Ramos (cell line): ENCODE data around the gene PDE1C.

ENCODE experiments used
- in situ Hi-C: fragments of 300-500 bp; cut with MboI; formaldehyde crosslinking; loops from one replicate; pipeline ENCODE4 v1.14.3; 2022; ENCODE audit warnings: low sequenced_read_pairs; ENCODE audit not compliant: unreplicated experiment

The PDE1C gene

DNA sequence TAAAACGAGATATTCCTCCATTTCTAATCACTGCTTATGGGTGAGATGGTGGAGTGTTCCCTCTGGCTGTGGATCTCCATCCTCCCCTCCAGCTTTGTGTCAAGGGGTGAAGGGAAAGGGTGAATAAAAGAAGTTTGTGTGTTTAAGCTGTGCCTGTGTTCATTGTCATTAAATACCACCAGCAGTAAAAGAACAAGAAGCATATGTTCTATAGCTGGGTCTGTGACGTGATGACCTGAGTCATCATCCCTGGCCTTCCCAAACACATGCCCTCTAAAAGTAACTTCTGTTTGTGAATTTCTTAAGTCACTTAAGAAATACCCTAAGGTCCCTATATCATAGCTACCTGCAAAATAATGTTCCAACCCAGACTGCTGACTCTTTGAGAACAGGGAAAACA, 278.3 kb downstream of the PDE1C start:
- in situ Hi-C loops = no loop called here

- in situ Hi-C loops = no loop called here
Observed at GRCh38 chr7:31788883-31789680, 281.1 kb downstream of the PDE1C start.

DNA sequence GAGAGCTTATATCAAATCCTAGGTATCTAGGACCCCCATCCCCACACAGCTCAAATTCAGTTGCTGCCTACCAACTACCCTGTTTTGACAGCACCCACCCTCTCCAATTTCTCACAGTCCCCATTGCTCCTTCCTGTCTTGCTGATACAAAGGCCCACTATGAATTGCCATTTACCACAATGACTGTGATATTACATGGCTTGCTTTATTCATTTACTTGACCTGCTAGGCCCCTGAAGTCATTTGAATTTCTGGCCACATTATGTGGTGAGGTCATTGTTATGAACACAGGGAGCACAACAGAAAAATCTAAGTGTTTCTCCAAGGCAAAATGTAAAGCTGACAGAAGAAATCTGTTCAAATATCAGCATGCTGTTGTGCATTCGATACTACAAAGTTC, 281.8 kb downstream of the PDE1C start:
- in situ Hi-C loops = no loop called here

- in situ Hi-C loops = no loop called here
Observed at GRCh38 chr7:31786326-31786725, 283.9 kb downstream of the PDE1C start.

DNA sequence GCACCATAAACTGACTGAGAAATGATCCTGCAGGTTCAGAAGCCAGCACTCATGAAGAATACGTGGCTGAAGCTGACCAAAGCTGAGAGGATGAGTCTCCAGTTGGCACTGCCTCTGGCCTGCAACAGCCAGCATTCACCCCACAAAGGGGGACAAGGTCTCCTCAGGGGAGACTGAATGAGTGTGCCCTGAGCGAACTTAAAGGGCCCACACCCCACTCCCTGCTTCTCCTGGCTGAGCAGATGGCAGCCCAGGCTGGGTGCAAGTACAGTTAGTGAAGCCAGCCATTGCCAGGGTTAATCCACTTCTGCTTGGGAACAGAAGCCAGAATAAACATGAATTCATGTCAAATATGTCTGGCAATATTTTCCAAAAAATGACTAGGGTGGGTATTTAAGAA, 285.1 kb downstream of the PDE1C start:
- in situ Hi-C loops = no loop called here

DNA sequence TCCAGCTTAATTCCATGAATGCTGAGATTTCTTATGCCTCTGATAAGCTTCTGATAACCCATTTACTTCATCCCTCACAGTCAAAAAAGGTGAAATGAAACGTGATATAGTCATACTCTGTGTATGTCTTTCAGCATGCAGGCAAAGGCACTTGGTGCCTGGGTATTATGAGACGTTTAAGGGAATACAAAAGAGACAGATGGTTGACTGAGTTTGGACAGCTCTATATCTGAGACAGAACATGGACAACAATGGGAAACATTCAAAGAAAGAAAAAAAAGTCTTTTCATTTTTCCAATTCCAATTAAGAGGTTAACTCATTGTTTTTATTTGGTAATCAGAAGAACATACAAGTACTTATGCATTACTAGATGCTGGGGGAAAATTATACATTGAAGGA, 287.0 kb downstream of the PDE1C start:
- in situ Hi-C loops = no loop called here

- in situ Hi-C loops = no loop called here
Observed at GRCh38 chr7:31782411-31782991, 287.7 kb downstream of the PDE1C start.

GRCh38 chr7:31778296-31778695, 291.9 kb downstream of the PDE1C start:
- in situ Hi-C loops = no loop called here

DNA sequence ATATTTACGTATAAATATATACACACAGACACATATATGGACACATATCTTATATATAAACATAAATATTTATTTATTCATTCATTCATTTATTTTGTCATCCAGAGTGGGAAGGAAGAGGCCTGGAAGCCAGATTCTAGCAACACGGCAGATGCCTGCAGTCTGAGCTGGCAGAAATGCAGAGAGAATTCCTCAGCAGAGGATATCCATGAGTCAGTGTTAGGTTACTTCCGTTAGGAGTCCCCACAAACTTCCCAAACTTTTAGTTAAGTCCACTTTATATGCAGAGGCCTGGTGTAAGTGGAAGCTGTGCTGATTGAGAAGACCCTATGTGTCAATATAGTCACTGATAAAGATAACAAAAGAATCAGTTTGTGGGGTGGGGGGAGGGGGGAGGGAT, 293.6 kb downstream of the PDE1C start:
- in situ Hi-C loops = no loop called here

DNA sequence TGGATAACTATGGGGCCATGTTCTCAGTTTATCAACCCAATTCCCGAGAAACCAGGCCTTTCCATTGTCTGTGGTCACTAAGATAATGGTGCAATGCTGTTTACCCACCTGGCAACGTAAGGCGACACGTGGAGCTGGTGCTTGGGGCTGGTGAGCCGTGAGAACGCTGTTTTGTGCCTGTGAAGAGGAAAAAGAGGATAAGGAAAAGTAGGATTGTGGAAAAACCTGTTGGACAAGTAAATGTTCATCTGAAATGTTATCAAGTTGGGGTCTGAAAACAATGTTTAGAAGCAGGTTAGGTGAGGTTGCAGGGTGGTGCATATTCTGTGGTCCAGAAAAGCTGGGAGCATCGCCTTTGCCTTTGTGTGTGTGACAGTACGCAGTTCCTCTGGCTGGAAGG, 294.7 kb downstream of the PDE1C start:
- in situ Hi-C loops = no loop called here

DNA sequence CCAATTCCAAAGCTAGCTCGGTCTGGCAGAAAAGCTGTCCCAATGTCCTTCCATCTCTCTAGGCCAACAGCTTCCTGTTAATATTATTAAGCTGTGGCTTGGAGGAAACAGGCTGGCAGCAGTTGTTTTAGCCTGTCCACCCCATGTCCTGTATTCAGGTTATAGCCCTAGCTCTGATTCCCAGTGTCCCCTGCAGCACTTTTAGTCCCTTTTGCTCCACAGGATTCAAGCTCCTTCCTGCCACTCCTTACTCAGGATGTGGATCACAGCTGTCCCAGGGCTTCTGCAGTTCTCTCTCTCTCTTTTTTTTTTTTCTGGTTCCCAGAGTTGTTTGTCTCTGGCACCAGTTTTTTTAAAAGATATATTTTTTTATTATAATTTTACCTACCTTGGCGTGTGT, 298.0 kb downstream of the PDE1C start:
- in situ Hi-C loops = no loop called here

- in situ Hi-C loops = no loop called here
Observed at GRCh38 chr7:31767686-31768358, 302.4 kb downstream of the PDE1C start.

DNA sequence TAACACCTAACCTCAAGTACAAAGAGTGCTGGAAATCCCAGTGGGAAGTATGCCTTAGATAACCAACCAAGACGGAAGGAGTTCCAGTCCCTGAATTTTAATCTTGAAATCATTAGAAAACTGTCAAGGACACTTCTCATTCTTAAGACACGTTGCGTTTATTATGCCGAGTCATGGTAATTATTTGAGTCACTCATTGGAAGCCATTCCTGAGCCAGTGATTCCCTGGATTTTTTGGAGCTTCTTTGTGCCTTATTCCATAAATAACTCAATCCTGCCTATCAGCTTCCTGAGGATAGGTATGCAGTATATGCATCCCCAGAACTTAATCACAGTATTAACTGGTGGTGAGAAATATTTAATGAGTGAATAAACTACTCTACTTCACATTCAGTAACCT, 305.7 kb downstream of the PDE1C start:
- in situ Hi-C loops = no loop called here

DNA sequence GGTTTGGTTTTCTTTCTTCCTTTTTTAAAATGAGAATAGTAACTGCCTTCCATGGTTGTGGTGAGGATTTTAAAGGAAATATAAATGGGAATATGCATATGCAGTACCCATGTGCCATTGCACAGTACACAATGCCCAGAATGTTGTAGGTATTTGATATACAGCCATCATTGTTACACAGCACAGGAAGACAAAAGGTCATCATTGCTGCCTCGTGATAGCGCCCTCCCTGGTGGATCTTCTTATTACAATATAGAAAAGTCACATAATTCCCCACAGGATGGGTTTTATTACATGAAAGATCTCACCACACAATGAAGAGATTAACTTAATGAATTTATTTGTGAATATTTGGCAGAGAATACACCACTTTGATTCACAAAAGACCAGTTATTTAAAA, 306.7 kb downstream of the PDE1C start:
- in situ Hi-C loops = no loop called here

GRCh38 chr7:31761646-31762045, 308.6 kb downstream of the PDE1C start:
- in situ Hi-C loops = no loop called here

- in situ Hi-C loops = no loop called here
Observed at GRCh38 chr7:31758755-31759154, 311.5 kb downstream of the PDE1C start.

GRCh38 chr7:31751726-31752125, 318.5 kb downstream of the PDE1C start:
- in situ Hi-C loops = no loop called here

GRCh38 chr7:31748084-31748483, 322.1 kb downstream of the PDE1C start:
- in situ Hi-C loops = loop anchor here (10.0 to 25.0 kb wide), 3 partner anchors 611 to 727 kb away; no protein-coding TSS in a partner anchor

DNA sequence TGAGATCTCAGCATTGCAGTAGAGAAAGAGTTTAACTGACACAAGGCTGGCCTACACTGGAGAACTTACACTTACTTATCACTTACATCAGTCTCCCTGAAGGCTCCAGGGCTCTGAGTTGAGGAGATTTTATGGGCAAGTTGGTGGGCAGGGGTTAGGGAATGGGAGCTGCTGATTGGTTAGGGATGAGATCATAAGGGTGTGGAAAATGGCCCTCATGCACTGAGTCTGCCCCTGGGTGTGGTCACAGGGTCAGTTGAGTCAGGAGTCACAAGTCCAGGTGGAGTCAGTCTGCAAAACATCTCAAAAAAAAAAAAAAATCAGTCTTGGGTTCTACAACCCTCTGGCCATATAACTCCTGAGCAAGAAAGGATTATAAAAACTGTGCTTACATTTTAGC, 322.7 kb downstream of the PDE1C start:
- in situ Hi-C loops = loop anchor here (10.0 to 25.0 kb wide), 3 partner anchors 610 to 727 kb away; no protein-coding TSS in a partner anchor

- in situ Hi-C loops = loop anchor here (10.0 to 25.0 kb wide), 3 partner anchors 607 to 730 kb away; no protein-coding TSS in a partner anchor
Observed at GRCh38 chr7:31744294-31744874, 325.8 kb downstream of the PDE1C start.

- in situ Hi-C loops = loop anchor here (10.0 to 25.0 kb wide), 3 partner anchors 605 to 733 kb away; no protein-coding TSS in a partner anchor
Observed at GRCh38 chr7:31741852-31742251, 328.4 kb downstream of the PDE1C start.
